ENCODE results near the gene CHIC1.

DNA sequence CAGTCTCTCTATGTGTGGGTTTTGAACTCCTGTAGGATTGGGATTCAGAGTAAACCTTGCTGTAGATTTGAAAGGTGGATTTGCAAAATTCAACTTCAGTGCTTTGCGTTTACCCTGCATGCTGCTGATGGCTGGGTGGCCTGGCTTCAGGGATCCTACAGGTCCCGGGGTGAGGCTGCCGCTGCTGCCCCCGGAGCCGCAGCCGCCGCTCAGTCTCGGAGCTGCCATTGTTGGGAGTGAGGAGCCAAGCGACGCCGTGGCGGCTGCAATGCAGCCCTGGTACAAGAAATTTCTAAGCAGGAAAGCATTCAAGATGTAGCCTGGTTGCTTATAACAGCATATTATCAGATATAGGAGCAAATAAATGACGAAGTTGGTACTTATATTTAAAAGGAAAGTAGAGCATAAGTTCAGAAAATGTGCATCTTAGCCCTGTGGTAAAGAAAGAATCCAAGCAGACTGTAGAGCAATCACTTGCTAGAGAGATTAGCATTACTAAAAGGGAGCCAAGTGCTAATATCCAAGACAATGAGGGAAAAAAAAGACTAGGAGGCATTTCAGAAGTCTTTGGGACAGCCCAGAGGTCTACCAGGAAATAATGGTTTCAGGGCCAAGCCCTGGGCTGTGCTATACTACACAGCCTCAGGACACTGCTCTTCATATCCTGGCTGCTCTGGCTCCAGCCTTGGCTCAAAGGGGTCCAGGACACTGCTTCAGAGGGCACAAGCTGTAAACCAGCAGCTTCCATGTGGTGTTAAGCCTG is 36.9 kb upstream of the CHIC1 start:
- TF ChIP-seq, protein P1, sequence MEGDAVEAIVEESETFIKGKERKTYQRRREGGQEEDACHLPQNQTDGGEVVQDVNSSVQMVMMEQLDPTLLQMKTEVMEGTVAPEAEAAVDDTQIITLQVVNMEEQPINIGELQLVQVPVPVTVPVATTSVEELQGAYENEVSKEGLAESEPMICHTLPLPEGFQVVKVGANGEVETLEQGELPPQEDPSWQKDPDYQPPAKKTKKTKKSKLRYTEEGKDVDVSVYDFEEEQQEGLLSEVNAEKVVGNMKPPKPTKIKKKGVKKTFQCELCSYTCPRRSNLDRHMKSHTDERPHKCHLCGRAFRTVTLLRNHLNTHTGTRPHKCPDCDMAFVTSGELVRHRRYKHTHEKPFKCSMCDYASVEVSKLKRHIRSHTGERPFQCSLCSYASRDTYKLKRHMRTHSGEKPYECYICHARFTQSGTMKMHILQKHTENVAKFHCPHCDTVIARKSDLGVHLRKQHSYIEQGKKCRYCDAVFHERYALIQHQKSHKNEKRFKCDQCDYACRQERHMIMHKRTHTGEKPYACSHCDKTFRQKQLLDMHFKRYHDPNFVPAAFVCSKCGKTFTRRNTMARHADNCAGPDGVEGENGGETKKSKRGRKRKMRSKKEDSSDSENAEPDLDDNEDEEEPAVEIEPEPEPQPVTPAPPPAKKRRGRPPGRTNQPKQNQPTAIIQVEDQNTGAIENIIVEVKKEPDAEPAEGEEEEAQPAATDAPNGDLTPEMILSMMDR (conservative IDR thresholded peaks at IDR 0.05; ENCODE audit: low read length) = no peak
- no peak for TF ChIP-seq EZH2phosphoT487 (IDR thresholded peaks at IDR 0.05; ENCODE audit: borderline replicate concordance, low read depth, low read length)
